HT-29 (cell line): ENCODE results near the gene FOXA2. TPM values are rescaled to one million over a fixed set of nuclear protein-coding genes. Genes with fewer than 3 reads are reported as not detected.

Source experiments
- DNase-seq: peaks from one replicate; pipeline ENCODE4 v3.0.0-alpha.2; 2015; ENCODE audit warnings: low spot score
- total RNA-seq: library from RNA; depleted of rRNA; stranded (reverse); fragments of >200 nt; shearing (Covaris generic); gene quantifications from 2 replicates; pipeline ENCODE4 v1.2.3, GENCODE V29; 2014

FOXA2 gene
- total RNA-seq, 1 experiment from 2014 or later: 9.1 TPM

- peak; percentile 32 for DNase-seq
Observed at GRCh38 chr20:22584922-22585785, 782 bp upstream of the FOXA2 start.

- peak; percentile 43 for DNase-seq
Observed at GRCh38 chr20:22583773-22584521, 425 bp downstream of the FOXA2 start.

GRCh38 chr20:22582964-22583772, 1.2 kb downstream of the FOXA2 start:
- DNase-seq: peak; percentile 26

- DNase-seq: no peak
Observed at GRCh38 chr20:22582386-22582963, 1.9 kb downstream of the FOXA2 start.

GRCh38 chr20:22581437-22582385, 2.7 kb downstream of the FOXA2 start:
- DNase-seq: no peak

- DNase-seq: no peak
Observed at GRCh38 chr20:22579711-22580697, 4.4 kb downstream of the FOXA2 start.

GRCh38 chr20:22579119-22579427, 5.3 kb downstream of the FOXA2 start:
- no peak for DNase-seq

GRCh38 chr20:22578221-22579118, 5.9 kb downstream of the FOXA2 start:
- no peak for DNase-seq

- no peak for DNase-seq
Observed at GRCh38 chr20:22577515-22578220, 6.7 kb downstream of the FOXA2 start.

GRCh38 chr20:22576733-22577514, 7.4 kb downstream of the FOXA2 start:
- DNase-seq: no peak

GRCh38 chr20:22576273-22576672, 8.1 kb downstream of the FOXA2 start:
- DNase-seq: no peak

GRCh38 chr20:22575737-22576136, 8.6 kb downstream of the FOXA2 start:
- DNase-seq: no peak

GRCh38 chr20:22575087-22575721, 9.2 kb downstream of the FOXA2 start:
- DNase-seq: no peak

GRCh38 chr20:22574545-22575086, 9.8 kb downstream of the FOXA2 start:
- no peak for DNase-seq

- no peak for DNase-seq
Observed at GRCh38 chr20:22572491-22572890, 11.9 kb downstream of the FOXA2 start.

GRCh38 chr20:22572023-22572422, 12.3 kb downstream of the FOXA2 start:
- no peak for DNase-seq
